HepG2 (cell line): Measurements from ENCODE around the gene MZF1. TPM values are rescaled to one million over a fixed set of nuclear protein-coding genes. Genes with fewer than 3 reads are reported as not detected.

Experiments used
- ATAC-seq: fragments of 200-7000 bp; cut with Tn5 transposase; 3 replicates; pipeline ENCODE4 v1.9.1; 2020; ENCODE audit warnings: mild to moderate bottlenecking, moderate library complexity
- BruUV-seq: library from RNA; stranded (reverse); fragments of 400-500 nt; replicated peaks from 2 replicates; lab custom pipeline; 2021; lab: Mats Ljungman, UMichigan
- CTCF ChIA-PET: fragments of 300-600 bp; formaldehyde crosslinking; extraction: SDS; loops from one replicate; lab custom pipeline; 2021; ENCODE audit warnings: low total read pairs, inconsistent platforms, low intra/inter-chr PET ratio; lab: Yijun Ruan, JAX
- POLR2A ChIA-PET: fragments of 350-600 bp; sonication (Branson Sonifier 250); formaldehyde crosslinking; loops from one replicate; lab custom pipeline; 2020; ENCODE audit warnings: antibody characterized with exemption, inconsistent platforms; lab: Yijun Ruan, JAX
- DNase-seq: peaks from one replicate; pipeline ENCODE4 v3.0.0-alpha.2; 2015; ENCODE audit warnings: low spot score
- FAIRE-seq: peaks from 3 replicates; lab custom pipeline; 2011; peaks lifted over from hg19 to GRCh38; lab: Jason Lieb, UNC
- H2AFZ ChIP-seq: one replicate; pipeline ENCODE4 v1.6.1; 2011; ENCODE audit warnings: low read length, inconsistent platforms
- H3K27ac ChIP-seq: fragments of 300-600 bp; 3 replicates; pipeline ENCODE4 v1.8.0; 2011; ENCODE audit warnings: mixed run types, mild to moderate bottlenecking, mixed read lengths, low read length, inconsistent platforms; ENCODE audit not compliant: insufficient read depth; ENCODE audit errors: extremely low read length
- H3K27me3 ChIP-seq, 2 experiments: fragments of 200-600 bp in 1 of 2; 2 replicates in 1 of 2; 3 replicates in 1 of 2; pipeline versions ENCODE4 v1.6.0 to v1.8.0; 2011; ENCODE audit warnings: low read length in 2 of 2, mild to moderate bottlenecking in 2 of 2, moderate library complexity in 2 of 2, inconsistent platforms in 1 of 2; ENCODE audit not compliant: insufficient read depth in 2 of 2, control insufficient read depth in 1 of 2
- H3K36me3 ChIP-seq, 2 experiments: fragments of 200-600 bp in 1 of 2; replicated peaks in 1 of 2; 2 replicates in 1 of 2; 3 replicates in 1 of 2; pipeline versions ENCODE4 v1.5.1 to v1.8.0; 2011; ENCODE audit warnings: low read length in 2 of 2, inconsistent platforms in 1 of 2; ENCODE audit not compliant: insufficient read depth in 2 of 2, control insufficient read depth in 1 of 2
- H3K4me1 ChIP-seq: 2 replicates; pipeline ENCODE4 v1.5.1; 2012; ENCODE audit warnings: low read length, inconsistent platforms; ENCODE audit not compliant: insufficient read depth
- H3K4me2 ChIP-seq: 2 replicates; pipeline ENCODE4 v1.6.0; 2011; ENCODE audit warnings: low read depth, low read length, inconsistent platforms
- H3K4me3 ChIP-seq, 3 experiments: fragments of 200-600 bp in 1 of 3; sonication (generic), shearing (Covaris generic) in 1 of 3; replicated peaks in 1 of 3; 2 replicates each; pipeline ENCODE4 v1.5.1; 2011 to 2016; ENCODE audit warnings: low read length in 3 of 3, inconsistent platforms in 2 of 3, low read depth in 2 of 3, mild to moderate bottlenecking in 2 of 3, control low read depth in 1 of 3, mixed read lengths in 1 of 3; ENCODE audit not compliant: insufficient read depth in 1 of 3
- H3K79me2 ChIP-seq: one replicate; pipeline ENCODE4 v1.6.1; 2011; ENCODE audit warnings: low read length, inconsistent platforms; ENCODE audit not compliant: insufficient read depth
- H3K9ac ChIP-seq: 2 replicates; pipeline ENCODE4 v1.6.0; 2011; ENCODE audit warnings: mild to moderate bottlenecking, low read depth, low read length, inconsistent platforms; ENCODE audit not compliant: insufficient read depth
- H3K9me3 ChIP-seq: 2 replicates; pipeline ENCODE4 v1.5.1; 2012; ENCODE audit warnings: mild to moderate bottlenecking, low read length
- H4K20me1 ChIP-seq: 2 replicates; pipeline ENCODE4 v1.6.0; 2011; ENCODE audit warnings: inconsistent platforms, mild to moderate bottlenecking, low read length, moderate library complexity; ENCODE audit not compliant: insufficient read depth
- AGO2 ChIP-seq: fragments of 200-400 bp; formaldehyde crosslinking; optimal IDR thresholded peaks from 2 replicates; pipeline ENCODE3; 2017; ENCODE audit warnings: mild to moderate bottlenecking, low read depth, low read length, moderate library complexity
- HMGA1 ChIP-seq: sonication (generic); formaldehyde crosslinking; conservative IDR thresholded peaks from 2 replicates; pipeline ENCODE4 v1.4.0; 2020; ENCODE audit warnings: missing genetic modification reagents
- KDM3A ChIP-seq: IDR thresholded peaks from 2 replicates; pipeline ENCODE4 v1.6.1; 2018; ENCODE audit warnings: low read depth, missing compliant biosample characterization
- MBD4 ChIP-seq: IDR thresholded peaks from 2 replicates; pipeline ENCODE4 v1.6.1; 2012; ENCODE audit warnings: low read length, inconsistent platforms, borderline replicate concordance
- MZF1 ChIP-seq: sonication (generic); formaldehyde crosslinking; IDR thresholded peaks from 2 replicates; pipeline ENCODE4 v1.8.1; 2023; ENCODE audit warnings: mild to moderate bottlenecking, missing genetic modification reagents, borderline replicate concordance
- PAWR ChIP-seq: sonication (generic); formaldehyde crosslinking; IDR thresholded peaks from 2 replicates; pipeline ENCODE4 v1.4.0; 2020; ENCODE audit warnings: missing genetic modification reagents, mild to moderate bottlenecking, borderline replicate concordance
- PHB2 ChIP-seq: fragments of 450-650 bp; IDR thresholded peaks from 2 replicates; pipeline ENCODE4 v1.6.1; 2018; ENCODE audit not compliant: partially characterized antibody
- POLR2AphosphoS2 ChIP-seq: IDR thresholded peaks from 2 replicates; pipeline ENCODE4 v1.6.1; 2011; ENCODE audit warnings: low read depth, low read length, improper control_type of control experiment
- TCF12 ChIP-seq, 2 experiments: fragments of 450-650 bp in 1 of 2; sonication (generic) in 1 of 2; formaldehyde crosslinking in 1 of 2; IDR thresholded peaks; 2 replicates each; pipeline versions ENCODE4 v1.6.1 to v1.8.0; 2017 to 2022; ENCODE audit warnings: antibody characterized with exemption in 1 of 2, mild to moderate bottlenecking in 1 of 2, missing genetic modification reagents in 1 of 2, moderate library complexity in 1 of 2
- ZBTB46 ChIP-seq: sonication (generic); formaldehyde crosslinking; IDR thresholded peaks from 2 replicates; pipeline ENCODE4 v1.4.0; 2020; ENCODE audit warnings: mild to moderate bottlenecking, missing genetic modification reagents, borderline replicate concordance
- ZNF296 ChIP-seq: sonication (generic); formaldehyde crosslinking; conservative IDR thresholded peaks from 2 replicates; pipeline ENCODE4 v1.5.0; 2020; ENCODE audit warnings: mild to moderate bottlenecking, missing genetic modification reagents
- ZNF546 ChIP-seq: sonication (generic); formaldehyde crosslinking; conservative IDR thresholded peaks from 2 replicates; pipeline ENCODE4 v1.8.1; 2023; ENCODE audit warnings: mild to moderate bottlenecking, missing genetic modification reagents
- ZNF788 ChIP-seq: sonication (generic); formaldehyde crosslinking; IDR thresholded peaks from 2 replicates; pipeline ENCODE4 v1.5.0; 2020; ENCODE audit warnings: mild to moderate bottlenecking, missing genetic modification reagents, borderline replicate concordance
- ZNF790 ChIP-seq: sonication (generic); formaldehyde crosslinking; IDR thresholded peaks from 2 replicates; pipeline ENCODE4 v1.8.0; 2022; ENCODE audit warnings: missing genetic modification reagents, mild to moderate bottlenecking, borderline replicate concordance
- ZNF83 ChIP-seq: sonication (generic); formaldehyde crosslinking; IDR thresholded peaks from 2 replicates; pipeline ENCODE4 v1.4.0; 2020; ENCODE audit warnings: missing genetic modification reagents, mild to moderate bottlenecking, borderline replicate concordance
- WGBS: methylation state at CpG from one replicate; pipeline ENCODE4 v1.1.6; 2017; ENCODE audit warnings: low lambda C conversion rate; 5-methylcytosine and 5-hydroxymethylcytosine counted together
- in situ Hi-C: cut with HindIII; loops from 2 replicates; pipeline ENCODE4 v1.10.0; 2017; ENCODE audit warnings: low pct_unique_long_range_greater_than_20kb; ENCODE audit not compliant: extremely low pct_ligation_motif_present
- intact Hi-C: fragments of 100-400 bp; cut with micrococcal nuclease; formaldehyde crosslinking; loops from one replicate; pipeline ENCODE4 v1.10.0; 2022; ENCODE audit not compliant: unreplicated experiment
- polyA plus RNA-seq, 8 experiments: library from polyadenylated mRNA; depleted of rRNA in 3 of 8; stranded (reverse) in 7 of 8; unstranded in 1 of 8; fragments of >200 nt; fragmentation: Illumina TruSeq in 4 of 8; extraction: Trizol in 4 of 8; gene quantifications; 2 replicates each; pipeline versions ENCODE4 v1.2.1 to v1.2.3, GENCODE V29; 2011 to 2016; ENCODE audit warnings: low read depth in 4 of 8, missing spikeins in 1 of 8, mixed read lengths in 1 of 8; ENCODE audit not compliant: insufficient read depth in 1 of 8
- total RNA-seq, 5 experiments: library from RNA; depleted of rRNA; stranded (reverse); fragments of >200 nt; fragmentation: Illumina TruSeq; extraction: Trizol; gene quantifications; 2 replicates each; pipeline ENCODE4 v1.2.3, GENCODE V29; 2016; ENCODE audit warnings: low read depth in 1 of 5

MZF1 gene
- total and polyA plus RNA-seq, 2 of the 13 experiments (the other 11 are each of a cell fraction or from before 2014, with no cell fraction given) = 3.1 to 8.1 TPM

GRCh38 chr19:58552655-58553054 lies 20.5 kb downstream of the MZF1 start:
- H3K4me1 ChIP-seq = peaks cover 32% of the 10 kb centered on the region
- WGBS = 99% methylated on average over 2 of the region's 2 CpGs
- TF ChIP-seq ZBTB46 (CRISPR knock-in tag) (no peak), POLR2AphosphoS2 (no peak), ZNF788 (no peak), ZNF790 (CRISPR knock-in tag) (no peak), MBD4 (no peak), HMGA1 (no peak), PHB2 (no peak), TCF12 (IDR thresholded peaks at IDR 0.05) (no peak), TCF12 (CRISPR knock-in tag; IDR thresholded peaks at IDR 0.05) (no peak), ZNF296 (CRISPR knock-in tag) (no peak), ZNF546 (CRISPR knock-in tag) (no peak), ZNF83 (CRISPR knock-in tag) (no peak), PAWR (CRISPR knock-in tag) (no peak), AGO2 (no peak), MZF1 (CRISPR knock-in tag) (no peak), KDM3A (CRISPR knock-in tag) (no peak)
- TF ChIP-seq, all 625 proteins: peak for 0
- Histone ChIP-seq H3K79me2 (peaks cover 26% of the 10 kb centered on the region), H3K9me3 (no peaks in the 10 kb centered on the region), H3K4me3 (no peak overlapping the region), H3K27ac (peak overlapping the region; percentile 34), H4K20me1 (peaks cover 22% of the 10 kb centered on the region), H2AFZ (no peak overlapping the region), H3K4me2 (no peak overlapping the region), H3K9ac (no peak overlapping the region), H3K36me3 (peaks cover 35 to 58% of the 10 kb centered on the region in 2 experiments), H3K27me3 (no peaks in the 10 kb centered on the region)
- intact Hi-C loops = no loop called here
- DNase-seq (no peak), ATAC-seq (no peak), FAIRE-seq (no peak)
- BruUV-seq = no TSS peak
- in situ Hi-C loops = no loop called here
- ChIA-PET POLR2A (interaction anchor here (0.6 to 3.5 kb wide), 3 partner anchors 8 to 33 kb away, joined by 3 to 58 read pairs (median 31); partner anchors contain the start of genes TRIM28 and ZBTB45), CTCF (no interaction called here)
